GM12878 (cell line): ENCODE results near the gene ICA1. TPM values are rescaled to one million over a fixed set of nuclear protein-coding genes. Genes with fewer than 3 reads are reported as not detected.

Experiments used
- ATAC-seq: fragments of 200-7000 bp; cut with Tn5 transposase; 3 replicates; pipeline ENCODE4 v1.9.1; 2020; ENCODE audit warnings: mild to moderate bottlenecking, moderate library complexity
- BruUV-seq: library from RNA; stranded (reverse); fragments of 400-500 nt; replicated peaks from 2 replicates; lab custom pipeline; 2021; lab: Mats Ljungman, UMichigan
- CTCF ChIA-PET: fragments of 300-600 bp; sonication (Branson Sonifier 250); formaldehyde crosslinking; extraction: SDS; loops from one replicate; lab custom pipeline; 2021; ENCODE audit warnings: inconsistent platforms; lab: Yijun Ruan, JAX
- POLR2A ChIA-PET: fragments of 350-600 bp; formaldehyde crosslinking; extraction: SDS; loops from one replicate; lab custom pipeline; 2021; ENCODE audit warnings: inconsistent platforms; lab: Charles Lee
- RAD21 ChIA-PET: fragments of 300-600 bp; sonication (Branson Sonifier 250); formaldehyde crosslinking; loops from one replicate; lab custom pipeline; 2023; ENCODE audit warnings: antibody characterized with exemption; ENCODE audit not compliant: unreplicated experiment; lab: Charles Lee
- SMC1A ChIA-PET: fragments of 300-600 bp; sonication (Branson Sonifier 250); formaldehyde crosslinking; loops from one replicate; lab custom pipeline; 2023; ENCODE audit not compliant: unreplicated experiment, uncharacterized antibody; lab: Charles Lee
- DNase-seq: peaks from one replicate; pipeline ENCODE4 v3.0.0-alpha.2; 2011; ENCODE audit warnings: low read depth, low spot score
- FAIRE-seq: peaks from 3 replicates; lab custom pipeline; 2011; peaks lifted over from hg19 to GRCh38; lab: Jason Lieb, UNC
- H2AFZ ChIP-seq: 2 replicates; pipeline ENCODE4 v1.6.0; 2011; ENCODE audit warnings: low read depth, low read length, control low read depth; ENCODE audit not compliant: control insufficient read depth
- H3K27ac ChIP-seq: 2 replicates; pipeline ENCODE4 v1.5.1; 2011; ENCODE audit warnings: control low read depth; ENCODE audit not compliant: control insufficient read depth, insufficient read depth
- H3K27me3 ChIP-seq, 2 experiments: replicated peaks in 1 of 2; 2 replicates each; pipeline versions ENCODE4 v1.6.0 to v1.6.1; 2011; ENCODE audit warnings: low read length in 1 of 2; ENCODE audit not compliant: control insufficient read depth in 2 of 2, insufficient read depth in 2 of 2
- H3K36me3 ChIP-seq, 2 experiments: 2 replicates each; pipeline ENCODE4 v1.5.1; 2011; ENCODE audit warnings: low read length in 1 of 2; ENCODE audit not compliant: control insufficient read depth in 2 of 2, insufficient read depth in 2 of 2
- H3K4me1 ChIP-seq: 2 replicates; pipeline ENCODE4 v1.6.1; 2011; ENCODE audit warnings: mild to moderate bottlenecking, low read length, moderate library complexity, mixed read lengths; ENCODE audit not compliant: control insufficient read depth, insufficient read depth
- H3K4me2 ChIP-seq: 2 replicates; pipeline ENCODE4 v1.6.0; 2011; ENCODE audit warnings: control low read depth; ENCODE audit not compliant: control insufficient read depth, insufficient read depth
- H3K4me3 ChIP-seq: fragments of 200-600 bp; sonication (generic); 2 replicates; pipeline ENCODE4 v1.5.1; 2016
- H3K79me2 ChIP-seq: 2 replicates; pipeline ENCODE4 v1.6.0; 2011; ENCODE audit warnings: low read length; ENCODE audit not compliant: control insufficient read depth, insufficient read depth
- H3K9ac ChIP-seq: 2 replicates; pipeline ENCODE4 v1.8.0; 2011; ENCODE audit warnings: low read length, control low read depth, mixed read lengths; ENCODE audit not compliant: control insufficient read depth, insufficient read depth
- H3K9me3 ChIP-seq: replicated peaks from 3 replicates; pipeline ENCODE4 v1.5.1; 2011; ENCODE audit warnings: mild to moderate bottlenecking, low read length; ENCODE audit not compliant: control insufficient read depth, insufficient read depth
- H4K20me1 ChIP-seq: 2 replicates; pipeline ENCODE4 v1.6.0; 2011; ENCODE audit not compliant: control insufficient read depth, insufficient read depth
- CBX5 ChIP-seq: sonication (generic); IDR thresholded peaks from 2 replicates; pipeline ENCODE4 v1.6.1; 2016; ENCODE audit warnings: low read depth, moderate library complexity, mild to moderate bottlenecking, inconsistent platforms
- IRF3 ChIP-seq: fragments of 450-650 bp; IDR thresholded peaks from 2 replicates; pipeline ENCODE4 v1.6.1; 2014; ENCODE audit warnings: mild to moderate bottlenecking
- MYB ChIP-seq: fragments of 150-350 bp; IDR thresholded peaks from 2 replicates; pipeline ENCODE4 v1.6.1; 2014; ENCODE audit warnings: mild to moderate bottlenecking, low read depth, low read length, borderline replicate concordance
- NKRF ChIP-seq: fragments of 450-650 bp; conservative IDR thresholded peaks from 2 replicates; pipeline ENCODE4 v1.6.1; 2017; ENCODE audit warnings: mild to moderate bottlenecking, moderate library complexity
- RAD51 ChIP-seq: fragments of 450-650 bp; IDR thresholded peaks from 2 replicates; pipeline ENCODE4 v1.6.1; 2016; ENCODE audit warnings: moderate library complexity, mild to moderate bottlenecking, inconsistent platforms
- SIX5 ChIP-seq: IDR thresholded peaks from 2 replicates; pipeline ENCODE4 v1.6.1; 2011; ENCODE audit warnings: mild to moderate bottlenecking, low read depth, low read length, moderate library complexity; ENCODE audit not compliant: severe bottlenecking
- TCF7 ChIP-seq: IDR thresholded peaks from 2 replicates; pipeline ENCODE4 v1.6.1; 2014; ENCODE audit warnings: antibody characterized with exemption, borderline replicate concordance
- ZNF622 ChIP-seq: fragments of 450-650 bp; IDR thresholded peaks from 2 replicates; pipeline ENCODE4 v1.6.1; 2017; ENCODE audit warnings: mild to moderate bottlenecking, inconsistent platforms
- WGBS: methylation state at CpG from one replicate; pipeline ENCODE4 v1.1.6; 2016; ENCODE audit warnings: low lambda C conversion rate; ENCODE audit not compliant: insufficient replicate concordance, insufficient coverage; ENCODE audit errors: missing lambda C conversion rate; 5-methylcytosine and 5-hydroxymethylcytosine counted together
- in situ Hi-C: fragments of 300-500 bp; cut with MboI; formaldehyde crosslinking; loops from 9 replicates; pipeline ENCODE4 v1.14.3; 2018; ENCODE audit warnings: mixed read lengths
- intact Hi-C: fragments of 100-400 bp; cut with micrococcal nuclease; formaldehyde crosslinking; loops from one replicate; pipeline ENCODE4 v1.14.2; 2022; ENCODE audit not compliant: unreplicated experiment
- polyA plus RNA-seq, 11 experiments: library from polyadenylated mRNA; depleted of rRNA in 4 of 11; unstranded in 6 of 11; stranded (reverse) in 5 of 11; fragments of >200 nt; fragmentation: Nextera tagmentation in 4 of 11; fragmentation: Illumina TruSeq in 1 of 11; extraction: Ambion mirVana in 4 of 11; extraction: Trizol in 1 of 11; gene quantifications; 1 replicate in 1 of 11; 2 replicates in 10 of 11; pipeline versions ENCODE4 v1.2.1 to v1.2.3, GENCODE V29; 2011 to 2016; ENCODE audit warnings: inconsistent platforms in 2 of 11, missing spikeins in 2 of 11, low read depth in 1 of 11
- total RNA-seq, 4 experiments: library from RNA; depleted of rRNA in 3 of 4; stranded (reverse); fragments of >200 nt in 3 of 4; fragmentation: Illumina TruSeq in 1 of 4; extraction: Trizol in 1 of 4; gene quantifications; 2 replicates each; pipeline versions ENCODE4 v1.2.1 to v1.2.3, GENCODE V29; 2013 to 2021
- TF ChIP-seq, protein P1 (sequence below): IDR thresholded peaks from 2 replicates; pipeline ENCODE4 v1.6.1; 2011; ENCODE audit warnings: mild to moderate bottlenecking, low read depth, low read length, moderate library complexity; ENCODE audit not compliant: insufficient replicate concordance
- TF ChIP-seq, protein P2 (sequence below): IDR thresholded peaks from 2 replicates; pipeline ENCODE4 v1.6.1; 2011; ENCODE audit warnings: low read depth, mild to moderate bottlenecking, low read length, moderate library complexity, borderline replicate concordance; ENCODE audit errors: extremely low read depth
- TF ChIP-seq, protein P3 (sequence below): IDR thresholded peaks from 2 replicates; pipeline ENCODE4 v1.6.1; 2012; ENCODE audit warnings: mild to moderate bottlenecking, low read depth, low read length

The ICA1 gene
- total and polyA plus RNA-seq, 10 of the 15 experiments (the other 5 are each of a cell fraction or from before 2014, with no cell fraction given): 1.3 to 35.1 (median 3.3) TPM

DNA sequence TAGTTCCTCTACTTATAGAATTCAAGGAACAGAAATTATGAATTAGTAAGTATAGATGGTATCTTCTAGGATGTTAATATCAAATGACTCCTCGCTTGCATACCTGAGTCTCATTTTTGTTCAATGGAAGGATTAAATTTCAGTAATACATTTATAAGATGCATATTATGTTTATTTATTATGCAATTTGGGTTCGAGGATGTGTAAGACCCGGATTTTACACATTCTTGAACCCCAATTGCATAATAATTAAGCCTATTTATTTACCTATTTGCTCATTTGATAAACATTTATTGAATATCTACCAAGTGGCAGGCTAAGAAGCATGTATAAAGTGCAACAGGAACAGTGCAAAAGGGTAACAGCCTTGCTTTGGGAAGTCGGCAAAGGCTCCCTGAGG lies 52.6 kb downstream of the ICA1 start (continued):
- no peak for TF ChIP-seq NKRF
- no peak for TF ChIP-seq SIX5

GRCh38 chr7:8208816-8209215 lies 53.2 kb downstream of the ICA1 start:
- Histone ChIP-seq H4K20me1 (no peaks in the 10 kb centered on the region), H3K9ac (no peak overlapping the region)
- in situ Hi-C loops: loop anchor here (25.0 kb wide), 1 partner anchor 622 kb away; no protein-coding TSS in a partner anchor
- WGBS: 70% methylated on average over 2 of the region's 2 CpGs
- no peak for DNase-seq
- TF ChIP-seq IRF3 (no peak), CBX5 (no peak), ZNF622 (no peak), MYB (no peak), RAD51 (no peak), TCF7 (no peak)
- TF ChIP-seq, protein P1, sequence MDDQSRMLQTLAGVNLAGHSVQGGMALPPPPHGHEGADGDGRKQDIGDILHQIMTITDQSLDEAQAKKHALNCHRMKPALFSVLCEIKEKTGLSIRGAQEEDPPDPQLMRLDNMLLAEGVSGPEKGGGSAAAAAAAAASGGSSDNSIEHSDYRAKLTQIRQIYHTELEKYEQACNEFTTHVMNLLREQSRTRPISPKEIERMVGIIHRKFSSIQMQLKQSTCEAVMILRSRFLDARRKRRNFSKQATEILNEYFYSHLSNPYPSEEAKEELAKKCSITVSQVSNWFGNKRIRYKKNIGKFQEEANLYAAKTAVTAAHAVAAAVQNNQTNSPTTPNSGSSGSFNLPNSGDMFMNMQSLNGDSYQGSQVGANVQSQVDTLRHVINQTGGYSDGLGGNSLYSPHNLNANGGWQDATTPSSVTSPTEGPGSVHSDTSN: no peak
- TF ChIP-seq, protein P2, sequence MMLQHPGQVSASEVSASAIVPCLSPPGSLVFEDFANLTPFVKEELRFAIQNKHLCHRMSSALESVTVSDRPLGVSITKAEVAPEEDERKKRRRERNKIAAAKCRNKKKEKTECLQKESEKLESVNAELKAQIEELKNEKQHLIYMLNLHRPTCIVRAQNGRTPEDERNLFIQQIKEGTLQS: no peak
- TF ChIP-seq, protein P3, sequence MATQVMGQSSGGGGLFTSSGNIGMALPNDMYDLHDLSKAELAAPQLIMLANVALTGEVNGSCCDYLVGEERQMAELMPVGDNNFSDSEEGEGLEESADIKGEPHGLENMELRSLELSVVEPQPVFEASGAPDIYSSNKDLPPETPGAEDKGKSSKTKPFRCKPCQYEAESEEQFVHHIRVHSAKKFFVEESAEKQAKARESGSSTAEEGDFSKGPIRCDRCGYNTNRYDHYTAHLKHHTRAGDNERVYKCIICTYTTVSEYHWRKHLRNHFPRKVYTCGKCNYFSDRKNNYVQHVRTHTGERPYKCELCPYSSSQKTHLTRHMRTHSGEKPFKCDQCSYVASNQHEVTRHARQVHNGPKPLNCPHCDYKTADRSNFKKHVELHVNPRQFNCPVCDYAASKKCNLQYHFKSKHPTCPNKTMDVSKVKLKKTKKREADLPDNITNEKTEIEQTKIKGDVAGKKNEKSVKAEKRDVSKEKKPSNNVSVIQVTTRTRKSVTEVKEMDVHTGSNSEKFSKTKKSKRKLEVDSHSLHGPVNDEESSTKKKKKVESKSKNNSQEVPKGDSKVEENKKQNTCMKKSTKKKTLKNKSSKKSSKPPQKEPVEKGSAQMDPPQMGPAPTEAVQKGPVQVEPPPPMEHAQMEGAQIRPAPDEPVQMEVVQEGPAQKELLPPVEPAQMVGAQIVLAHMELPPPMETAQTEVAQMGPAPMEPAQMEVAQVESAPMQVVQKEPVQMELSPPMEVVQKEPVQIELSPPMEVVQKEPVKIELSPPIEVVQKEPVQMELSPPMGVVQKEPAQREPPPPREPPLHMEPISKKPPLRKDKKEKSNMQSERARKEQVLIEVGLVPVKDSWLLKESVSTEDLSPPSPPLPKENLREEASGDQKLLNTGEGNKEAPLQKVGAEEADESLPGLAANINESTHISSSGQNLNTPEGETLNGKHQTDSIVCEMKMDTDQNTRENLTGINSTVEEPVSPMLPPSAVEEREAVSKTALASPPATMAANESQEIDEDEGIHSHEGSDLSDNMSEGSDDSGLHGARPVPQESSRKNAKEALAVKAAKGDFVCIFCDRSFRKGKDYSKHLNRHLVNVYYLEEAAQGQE: no peak
- TF ChIP-seq, all 136 proteins: peak for 0
- Histone ChIP-seq H3K9me3 (no peaks in the 10 kb centered on the region), H2AFZ (no peak overlapping the region), H3K27ac (no peak overlapping the region), H3K4me3 (no peak overlapping the region), H3K79me2 (no peaks in the 10 kb centered on the region), H3K36me3 (no peaks in the 10 kb centered on the region), H3K27me3 (no peaks in the 10 kb centered on the region), H3K4me1 (no peaks in the 10 kb centered on the region), H3K4me2 (no peak overlapping the region)
- ChIA-PET RAD21 (no interaction called here), POLR2A (interaction anchor here (1.4 kb wide), 1 partner anchor 509 kb away, joined by 3 read pairs; no protein-coding TSS in a partner anchor), SMC1A (interaction anchor here (0.8 to 1.6 kb wide), 4 partner anchors 18 to 437 kb away, joined by 3 to 5 read pairs (median 3); no protein-coding TSS in a partner anchor), CTCF (interaction anchor here (0.8 to 1.6 kb wide), 3 partner anchors 8 to 289 kb away, joined by 3 to 4 read pairs (median 3); no protein-coding TSS in a partner anchor)
- no TSS peak for BruUV-seq
- no peak for FAIRE-seq
- ATAC-seq: no peak
- intact Hi-C loops: no loop called here
